Activated T-cell treated with anti-CD3 and anti-CD28 coated beads for 24 hours (primary cell): ENCODE measurements around the gene IMP3.

Experiments used
- DNase-seq: peaks from one replicate; pipeline ENCODE4 v3.0.0-alpha.2; 2020; ENCODE audit warnings: low read depth

IMP3 gene

GRCh38 chr15:75672646-75673425, 32.8 kb upstream of the IMP3 start:
- DNase-seq, result no peak

DNA sequence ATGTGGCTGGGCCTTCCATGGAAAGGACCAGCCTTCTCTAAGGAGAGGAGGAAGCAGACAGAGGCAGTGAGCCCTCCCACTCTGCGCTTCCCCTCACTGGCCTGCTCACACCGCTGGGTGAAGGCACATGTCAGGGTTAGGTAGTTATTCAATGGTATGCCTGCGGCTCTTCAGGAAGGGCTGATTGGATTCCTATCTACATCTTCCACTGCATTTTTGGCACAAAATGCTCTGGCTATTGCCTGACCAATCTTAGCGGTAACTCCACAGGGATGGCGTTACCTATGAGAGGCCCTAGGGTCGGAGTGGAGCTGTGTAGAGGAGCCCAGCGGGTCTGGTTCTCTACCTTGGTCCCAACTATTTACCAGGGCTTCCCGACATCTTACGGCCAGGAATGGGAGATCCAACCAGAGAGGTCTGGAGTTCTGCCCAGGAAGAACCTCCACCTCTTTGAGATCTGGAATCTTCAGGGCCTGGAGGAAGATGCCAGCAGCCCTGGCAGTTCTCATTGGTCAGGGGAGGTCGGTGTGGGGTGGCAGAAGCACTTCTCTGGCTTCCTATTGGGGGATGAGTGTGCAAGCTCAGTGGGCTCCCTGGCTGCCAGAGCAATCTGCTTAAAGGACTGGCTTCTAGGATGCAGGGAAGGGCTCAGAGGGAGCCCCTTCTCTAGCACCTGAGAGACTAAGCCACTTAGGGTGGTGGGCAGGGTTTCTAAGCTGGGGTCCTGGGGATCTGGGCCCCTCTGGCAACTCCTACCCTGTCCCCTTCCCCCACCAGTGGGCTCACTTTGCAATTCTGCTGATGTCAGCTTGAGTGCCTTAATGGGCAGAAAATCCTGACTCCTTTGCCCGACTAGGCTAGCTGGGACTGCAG, 31.9 kb upstream of the IMP3 start:
- DNase-seq, result no peak

GRCh38 chr15:75669879-75670212, 29.8 kb upstream of the IMP3 start:
- DNase-seq, result no peak

GRCh38 chr15:75669191-75669878, 29.3 kb upstream of the IMP3 start:
- no peak for DNase-seq

- DNase-seq, result no peak
Observed at GRCh38 chr15:75666823-75667501, 26.9 kb upstream of the IMP3 start.

DNA sequence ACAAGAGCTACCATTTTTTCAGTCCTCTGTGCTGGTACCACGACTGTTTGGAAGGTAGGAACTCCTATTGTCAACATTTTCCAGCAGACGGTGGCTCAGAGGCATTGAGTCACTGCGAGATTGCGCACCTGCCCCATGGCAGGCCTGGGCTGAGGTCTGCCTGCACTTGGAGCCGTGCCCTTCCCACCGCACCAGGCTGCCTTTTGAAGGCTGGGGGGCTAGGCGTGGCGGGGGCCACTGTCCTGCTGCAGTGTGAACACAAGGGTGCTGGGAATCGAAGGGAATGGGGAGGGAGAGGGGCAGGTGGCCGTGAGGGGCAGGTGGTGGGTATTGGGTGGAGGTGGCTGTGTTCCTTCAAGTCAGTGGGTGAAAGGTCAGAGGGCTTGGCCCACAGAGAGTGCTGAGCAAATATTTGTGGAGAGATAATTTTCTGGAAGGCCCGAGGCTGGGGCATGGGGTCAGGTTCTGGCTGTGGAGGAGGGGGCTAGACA, 24.0 kb upstream of the IMP3 start:
- DNase-seq, result no peak

GRCh38 chr15:75662823-75663519, 22.9 kb upstream of the IMP3 start:
- no peak for DNase-seq

DNA sequence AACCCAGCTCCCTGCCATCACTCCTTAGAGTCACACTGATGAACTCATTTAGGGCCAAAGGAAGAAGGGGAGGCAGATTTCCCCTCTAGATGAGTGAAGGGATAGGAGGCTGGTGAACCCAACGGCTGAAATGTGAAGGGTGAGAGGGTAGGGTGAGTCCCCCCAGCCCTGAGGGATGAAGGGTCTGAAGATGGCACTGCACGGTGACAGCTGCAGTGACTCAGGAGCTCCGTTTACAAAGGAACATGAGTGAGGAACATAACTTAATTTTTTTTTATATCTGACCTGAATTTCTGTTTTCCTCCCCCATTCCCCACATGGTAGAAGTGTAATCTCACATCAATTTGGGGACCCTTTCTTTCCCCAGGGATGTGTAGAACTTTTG, 21.7 kb upstream of the IMP3 start:
- DNase-seq, result no peak

DNA sequence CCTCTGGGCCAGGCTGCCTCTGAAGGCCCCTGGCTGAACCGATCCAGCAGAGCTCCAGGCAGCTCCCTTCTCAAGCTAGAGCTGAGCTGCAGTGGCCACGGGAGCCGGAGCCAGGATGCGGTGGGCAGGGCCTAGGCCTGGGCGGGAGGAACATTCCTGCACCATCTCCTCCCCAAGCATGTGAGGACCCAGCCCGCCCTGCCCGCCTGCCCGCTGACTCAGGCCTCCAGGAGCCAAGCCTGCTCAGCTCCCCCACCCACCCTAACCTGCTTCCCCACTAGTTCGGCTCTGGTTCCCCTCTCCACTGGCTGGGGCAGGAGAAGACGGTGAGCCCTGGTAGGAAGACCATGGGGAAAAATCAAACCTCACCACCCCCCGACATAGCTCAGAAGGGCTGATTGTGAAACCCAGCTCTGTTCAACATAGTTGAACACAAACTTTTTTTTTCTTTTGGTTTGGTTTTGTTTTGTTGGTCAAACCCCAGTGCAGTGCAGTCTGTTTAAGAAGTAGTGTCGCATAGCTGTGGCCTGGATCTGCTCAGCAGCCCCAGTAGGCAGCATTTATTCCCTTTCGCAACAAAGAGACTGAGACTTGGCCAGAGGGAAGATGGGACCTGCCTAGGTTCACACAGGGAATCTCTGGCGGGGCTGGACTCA, 21.2 kb upstream of the IMP3 start:
- no peak for DNase-seq

GRCh38 chr15:75659928-75660645, 20.1 kb upstream of the IMP3 start:
- DNase-seq, result no peak

GRCh38 chr15:75659141-75659771, 19.2 kb upstream of the IMP3 start:
- DNase-seq, result no peak

GRCh38 chr15:75656813-75657212, 16.8 kb upstream of the IMP3 start:
- DNase-seq, result no peak

GRCh38 chr15:75656331-75656730, 16.3 kb upstream of the IMP3 start:
- no peak for DNase-seq

DNA sequence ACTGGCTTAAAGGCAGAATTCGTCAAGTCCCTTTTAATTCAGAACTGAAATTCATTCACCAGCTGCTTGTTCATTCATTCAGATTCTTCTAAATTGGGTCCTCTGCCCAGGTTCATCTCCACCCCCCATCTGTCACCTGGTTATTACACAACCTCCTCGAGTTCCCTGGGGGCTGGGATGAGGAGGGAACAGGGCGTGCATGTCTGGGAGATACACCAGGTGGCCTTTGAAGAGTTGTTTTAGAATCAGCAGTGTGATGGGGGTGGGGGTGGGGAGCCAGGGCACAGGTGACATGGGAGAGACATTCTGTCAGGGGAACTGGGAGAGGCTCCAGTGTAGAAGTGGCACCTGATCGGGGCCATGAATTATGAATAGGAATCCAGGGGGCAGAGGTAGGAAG, 15.9 kb upstream of the IMP3 start:
- DNase-seq, result no peak

DNA sequence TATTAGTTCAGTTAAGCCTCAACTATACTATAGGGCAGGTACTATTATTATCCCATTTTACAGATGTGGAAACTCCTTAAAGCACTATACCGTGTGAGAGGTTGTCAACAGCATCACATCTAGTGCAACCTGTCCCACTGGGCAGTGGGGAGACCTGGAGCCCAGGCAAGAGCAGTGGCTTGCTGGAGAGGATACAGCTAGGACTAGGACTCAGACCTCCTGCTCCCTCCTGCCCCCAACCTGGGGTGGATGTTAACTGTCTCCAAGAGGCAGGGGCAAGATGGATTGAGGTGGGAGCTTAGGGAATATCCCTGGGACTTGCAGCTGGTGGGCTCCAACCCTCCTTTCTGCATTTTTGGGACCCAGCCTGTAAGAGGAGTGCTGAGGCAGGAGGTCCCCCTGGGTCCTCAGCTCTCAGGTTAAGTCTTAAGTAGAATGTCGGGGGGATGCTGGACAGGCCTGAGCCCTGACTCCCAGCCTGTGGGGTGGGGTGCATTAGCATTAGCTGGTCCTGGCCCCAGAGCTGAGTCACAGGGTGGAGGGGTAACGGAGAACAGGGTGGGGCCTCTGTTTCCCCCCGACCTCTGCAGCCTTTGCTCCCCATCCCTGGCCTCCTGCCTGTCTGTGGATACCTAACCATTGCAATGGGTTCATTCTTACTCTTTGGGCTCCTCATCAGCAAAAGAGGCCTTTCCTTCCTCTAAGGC, 14.3 kb upstream of the IMP3 start:
- DNase-seq, result no peak

DNA sequence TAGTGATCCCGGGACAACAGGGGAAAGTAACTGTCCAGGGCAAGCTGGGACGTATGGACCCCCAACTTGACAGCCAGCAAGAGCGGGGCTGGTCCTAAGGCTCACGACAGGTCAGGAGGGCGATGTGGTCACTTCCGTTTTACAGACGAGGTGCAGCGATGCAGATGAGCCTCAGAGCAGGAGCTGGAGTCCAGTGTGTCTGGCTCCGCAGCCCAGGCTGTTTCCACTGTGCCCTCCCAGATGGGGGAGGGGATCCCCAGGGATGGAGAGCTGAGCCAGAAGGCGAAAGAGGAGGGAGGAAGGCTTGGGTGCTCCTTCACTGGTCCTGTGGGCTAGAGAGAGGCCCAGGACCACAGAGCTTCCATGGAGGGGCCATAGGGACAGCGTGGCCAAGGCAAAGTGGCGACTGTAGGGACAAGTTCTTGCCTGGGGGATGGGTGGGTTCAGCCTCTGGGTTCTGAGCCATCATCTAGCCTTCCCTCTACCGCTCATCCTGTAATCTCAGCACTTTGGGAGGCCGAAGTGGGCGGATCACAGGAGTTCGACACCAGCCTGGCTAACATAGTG, 13.4 kb upstream of the IMP3 start:
- no peak for DNase-seq

DNA sequence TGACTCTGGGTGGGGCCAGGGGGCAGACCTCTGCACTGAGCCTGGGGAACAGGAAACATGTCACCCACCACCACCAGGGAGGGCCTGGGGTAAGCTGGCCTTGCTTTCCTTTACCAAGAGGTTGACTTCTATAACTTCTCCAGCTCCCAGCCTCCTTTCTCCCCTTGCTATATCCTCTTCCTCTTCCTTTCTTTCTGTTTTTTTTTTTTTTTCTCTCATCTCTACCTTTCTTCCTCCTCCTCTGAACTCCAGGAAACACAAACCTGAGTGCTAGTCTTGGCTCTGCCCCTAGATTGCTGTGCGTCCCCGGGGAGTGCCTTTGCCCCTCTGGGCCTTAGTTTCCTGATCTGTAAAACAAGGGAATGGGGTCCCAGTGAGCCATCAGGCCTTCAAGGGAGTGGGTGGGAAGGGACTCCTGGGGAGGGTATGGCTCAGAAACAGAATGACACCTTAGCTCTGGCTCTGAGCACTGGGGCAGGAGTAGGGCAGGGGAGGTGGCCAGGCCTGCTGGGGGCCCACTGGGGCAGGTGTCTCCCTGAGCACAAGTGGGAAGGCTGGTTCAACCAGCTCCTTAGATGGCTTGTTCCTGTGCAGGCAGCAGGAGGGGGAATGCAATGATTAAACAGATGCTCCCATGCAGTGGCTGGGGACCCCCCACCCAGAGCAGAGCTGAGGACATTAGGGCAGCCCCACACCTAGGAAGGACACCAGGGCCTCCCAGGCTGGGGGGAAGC, 12.0 kb upstream of the IMP3 start:
- no peak for DNase-seq
